Astrocyte (in vitro differentiated cells and primary cell): ENCODE measurements around the gene TMEM184B. TPM values are rescaled to one million over a fixed set of nuclear protein-coding genes. Genes with fewer than 3 reads are reported as not detected.

Experiments used
- DNase-seq: peaks from one replicate; pipeline ENCODE4 v3.0.0-alpha.2; 2010; ENCODE audit warnings: low read depth
- FAIRE-seq: peaks from 2 replicates; lab custom pipeline; 2011; peaks lifted over from hg19 to GRCh38; lab: Jason Lieb, UNC
- H2AFZ ChIP-seq: 2 replicates; pipeline ENCODE4 v1.6.0; 2012; ENCODE audit warnings: low read depth, low read length, inconsistent platforms
- H3K27ac ChIP-seq: 2 replicates; pipeline ENCODE4 v1.5.1; 2011; ENCODE audit warnings: low read depth, low read length, inconsistent platforms
- H3K27me3 ChIP-seq: 2 replicates; pipeline ENCODE4 v1.6.0; 2011; ENCODE audit warnings: low read length, inconsistent platforms; ENCODE audit not compliant: insufficient read depth
- H3K36me3 ChIP-seq: 2 replicates; pipeline ENCODE4 v1.5.1; 2011; ENCODE audit warnings: low read length, inconsistent platforms; ENCODE audit not compliant: insufficient read depth
- H3K4me1 ChIP-seq: 2 replicates; pipeline ENCODE4 v1.5.1; 2011; ENCODE audit warnings: low read length, inconsistent platforms; ENCODE audit not compliant: insufficient read depth
- H3K4me2 ChIP-seq: 2 replicates; pipeline ENCODE4 v1.6.0; 2012; ENCODE audit warnings: low read length, inconsistent platforms
- H3K4me3 ChIP-seq: 2 replicates; pipeline ENCODE4 v1.5.1; 2011; ENCODE audit warnings: low read depth, mild to moderate bottlenecking, low read length, inconsistent platforms; ENCODE audit not compliant: insufficient read depth
- H3K79me2 ChIP-seq: 2 replicates; pipeline ENCODE4 v1.6.0; 2012; ENCODE audit warnings: mild to moderate bottlenecking, low read length, inconsistent platforms; ENCODE audit not compliant: insufficient read depth
- H3K9ac ChIP-seq: 2 replicates; pipeline ENCODE4 v1.6.0; 2012; ENCODE audit warnings: mild to moderate bottlenecking, low read length, inconsistent platforms
- H3K9me3 ChIP-seq: 2 replicates; pipeline ENCODE4 v1.5.1; 2012; ENCODE audit warnings: low read depth, mild to moderate bottlenecking, low read length, inconsistent platforms; ENCODE audit not compliant: insufficient read depth
- H4K20me1 ChIP-seq: 2 replicates; pipeline ENCODE4 v1.6.0; 2012; ENCODE audit warnings: low read length, inconsistent platforms; ENCODE audit not compliant: insufficient read depth
- H3K27ac Mint-ChIP-seq: one replicate; pipeline ENCODE4 v1.8.0; 2021; ENCODE audit warnings: mild to moderate bottlenecking, mixed read lengths; ENCODE audit not compliant: unreplicated experiment
- H3K27me3 Mint-ChIP-seq: one replicate; pipeline ENCODE4 v1.8.0; 2021; ENCODE audit warnings: low read depth, mixed read lengths; ENCODE audit not compliant: unreplicated experiment
- H3K36me3 Mint-ChIP-seq: one replicate; pipeline ENCODE4 v1.8.0; 2021; ENCODE audit warnings: low read depth, mixed read lengths; ENCODE audit not compliant: unreplicated experiment
- H3K4me1 Mint-ChIP-seq: one replicate; pipeline ENCODE4 v1.8.0; 2021; ENCODE audit warnings: low read depth, mixed read lengths; ENCODE audit not compliant: unreplicated experiment
- H3K4me3 Mint-ChIP-seq: one replicate; pipeline ENCODE4 v1.8.0; 2021; ENCODE audit warnings: mild to moderate bottlenecking, moderate library complexity, mixed read lengths; ENCODE audit not compliant: unreplicated experiment
- H3K9me3 Mint-ChIP-seq: one replicate; pipeline ENCODE4 v1.8.0; 2021; ENCODE audit warnings: mild to moderate bottlenecking, mixed read lengths; ENCODE audit not compliant: unreplicated experiment
- CTCF ChIP-seq: IDR thresholded peaks from 2 replicates; pipeline ENCODE4 v1.5.1; 2011; ENCODE audit warnings: low read depth, mild to moderate bottlenecking, inconsistent platforms, low read length, moderate library complexity; ENCODE audit not compliant: insufficient read depth
- EZH2 ChIP-seq: IDR thresholded peaks from 2 replicates; pipeline ENCODE4 v1.6.1; 2012; ENCODE audit warnings: mild to moderate bottlenecking, low read length, inconsistent platforms; ENCODE audit not compliant: insufficient read depth
- total RNA-seq: library from RNA; stranded (reverse); gene quantifications from 2 replicates; pipeline ENCODE4 v1.2.1, GENCODE V29; 2021

Gene TMEM184B
- total RNA-seq, 1 donor from 2014 or later = 109 TPM

- H3K27ac Mint-ChIP-seq = no peak overlapping the region
- Histone ChIP-seq H3K79me2 (no peaks in the 10 kb centered on the region), H3K36me3 (no peaks in the 10 kb centered on the region), H3K9ac (no peak overlapping the region), H4K20me1 (no peaks in the 10 kb centered on the region), H3K27ac (no peak overlapping the region), H3K4me1 (peaks cover 52% of the 10 kb centered on the region), H2AFZ (no peak overlapping the region), H3K27me3 (no peaks in the 10 kb centered on the region), H3K4me3 (no peak overlapping the region), H3K9me3 (no peaks in the 10 kb centered on the region), H3K4me2 (no peak overlapping the region)
- DNase-seq = no peak
- no peak for FAIRE-seq
- TF ChIP-seq EZH2 (no peak), CTCF (no peak)
- H3K9me3 Mint-ChIP-seq = no peaks in the 10 kb centered on the region
- H3K4me3 Mint-ChIP-seq = no peak overlapping the region
- no peaks in the 10 kb centered on the region for H3K27me3 Mint-ChIP-seq
- peaks cover 28% of the 10 kb centered on the region for H3K4me1 Mint-ChIP-seq
- peaks cover 8% of the 10 kb centered on the region for H3K36me3 Mint-ChIP-seq
These were observed 95.8 kb downstream of the TMEM184B start for GRCh38 chr22:38177044-38177443.

- H3K27me3 ChIP-seq = no peaks in the 10 kb centered on the region
- H3K4me3 ChIP-seq = no peak overlapping the region
- FAIRE-seq (no peak), DNase-seq (peak; percentile 88)
- no peak overlapping the region for H3K4me3 Mint-ChIP-seq
- H3K27me3 Mint-ChIP-seq = no peaks in the 10 kb centered on the region
- H3K79me2 ChIP-seq = no peaks in the 10 kb centered on the region
- peak overlapping the region; percentile 34 for H3K9ac ChIP-seq
- H3K27ac Mint-ChIP-seq = no peak overlapping the region
- H3K9me3 Mint-ChIP-seq = no peaks in the 10 kb centered on the region
- H3K36me3 Mint-ChIP-seq = peaks cover 8% of the 10 kb centered on the region
- H3K4me1 Mint-ChIP-seq = peaks cover 26% of the 10 kb centered on the region
- TF ChIP-seq CTCF (no peak), EZH2 (no peak)
- H4K20me1 ChIP-seq = no peaks in the 10 kb centered on the region
- peak overlapping the region; percentile 57 for H3K27ac ChIP-seq
- H3K4me2 ChIP-seq = peak overlapping the region; percentile 24
- no peaks in the 10 kb centered on the region for H3K36me3 ChIP-seq
- H3K9me3 ChIP-seq = no peaks in the 10 kb centered on the region
- no peak overlapping the region for H2AFZ ChIP-seq
- peaks cover 51% of the 10 kb centered on the region for H3K4me1 ChIP-seq
These were observed 96.6 kb downstream of the TMEM184B start for GRCh38 chr22:38176170-38176741.
